GM21717 (cell line): ENCODE data around the gene CLCA1.

Source experiments
- ATAC-seq: cut with Tn5 transposase; IDR thresholded peaks from one replicate; pipeline ENCODE4 v1.9.1; 2021; ENCODE audit warnings: mild to moderate bottlenecking, moderate library complexity; ENCODE audit not compliant: unreplicated experiment

Gene CLCA1

DNA sequence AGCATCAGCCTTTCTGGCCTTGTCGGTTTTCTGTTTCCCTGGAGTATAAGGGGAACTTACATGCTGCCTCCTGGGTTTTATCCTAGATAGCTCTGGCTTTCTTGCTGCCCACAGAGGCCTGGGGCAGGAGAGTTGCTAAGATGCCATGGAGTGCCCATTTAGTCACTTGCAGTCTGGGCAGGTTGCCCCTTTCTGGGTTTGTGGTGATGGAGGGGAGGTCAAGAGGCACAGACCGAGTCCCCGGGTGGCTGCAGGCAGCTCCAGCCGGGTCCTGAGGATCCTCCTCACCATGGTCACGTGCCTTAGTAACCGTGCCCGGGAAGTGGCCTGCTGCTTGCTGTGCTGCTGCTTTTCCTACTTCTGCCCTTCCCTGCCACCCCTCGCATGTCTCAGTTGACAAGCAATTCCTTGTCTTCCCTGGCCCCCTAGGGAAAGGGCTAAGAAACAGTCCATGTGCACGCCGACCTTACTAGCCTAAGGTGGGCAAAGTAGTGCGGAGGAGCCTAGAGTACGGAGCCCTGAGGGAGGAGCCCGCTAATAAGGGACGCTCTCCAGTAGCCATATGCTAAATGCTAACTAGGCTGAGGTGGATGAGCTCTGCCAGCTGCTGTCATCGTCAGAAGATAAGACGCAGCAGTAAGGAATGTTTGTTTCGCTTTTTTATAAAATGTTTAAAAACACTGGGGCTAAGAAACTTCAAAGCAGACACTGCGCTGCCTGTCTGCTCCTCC is 34.8 kb downstream of the CLCA1 start:
- no peak for ATAC-seq

GRCh38 chr1:86504137-86504479 is 35.4 kb downstream of the CLCA1 start:
- ATAC-seq = no peak

DNA sequence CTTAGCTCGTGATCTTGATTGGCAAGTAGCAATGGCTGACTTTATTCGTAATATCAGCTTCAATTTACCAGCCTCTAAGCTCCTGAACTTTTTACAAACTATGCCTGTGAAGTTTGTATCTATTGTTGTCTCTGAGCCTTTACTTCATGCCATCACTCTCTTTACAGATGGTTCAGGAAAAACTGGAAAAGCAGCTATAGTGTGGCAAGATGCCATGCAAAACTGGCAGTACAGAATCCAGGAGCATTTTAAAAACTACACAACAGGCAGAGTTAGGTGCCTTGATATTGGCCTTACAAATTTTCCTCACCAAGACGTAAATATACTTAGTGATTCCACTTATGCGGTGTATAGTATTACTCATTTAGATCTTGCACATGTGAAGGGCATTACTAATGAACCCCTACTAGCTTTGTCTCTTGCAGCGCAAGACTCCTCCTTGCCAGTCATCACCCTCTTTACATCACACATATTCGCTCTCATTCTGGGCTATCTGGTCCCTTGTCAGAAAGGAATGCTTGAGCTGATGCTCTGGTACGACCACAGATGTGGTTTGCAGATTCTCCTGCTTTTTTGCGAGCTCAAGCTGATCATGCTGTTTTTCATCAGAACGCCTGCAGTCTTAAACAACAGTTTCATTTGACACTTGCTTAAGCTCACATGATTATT is 36.3 kb downstream of the CLCA1 start:
- ATAC-seq = no peak

DNA sequence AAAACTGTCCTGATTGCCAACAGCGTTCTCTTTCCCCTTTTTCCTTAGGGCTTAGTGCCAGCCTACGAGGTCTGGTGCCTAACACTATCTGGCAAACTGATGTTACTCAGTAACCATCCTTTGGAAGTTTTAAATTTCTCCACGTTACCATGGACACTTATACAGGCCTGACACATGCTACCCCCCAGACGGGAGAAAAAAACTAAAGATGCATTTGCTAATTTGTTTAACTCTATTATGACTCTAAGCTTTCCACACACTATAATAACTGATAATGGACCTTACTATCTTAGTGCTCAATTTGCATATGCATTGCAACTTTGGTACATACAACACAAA is 36.8 kb downstream of the CLCA1 start:
- ATAC-seq = no peak

GRCh38 chr1:86507935-86508582 is 39.3 kb downstream of the CLCA1 start:
- no peak for ATAC-seq

GRCh38 chr1:86508583-86508969 is 39.8 kb downstream of the CLCA1 start:
- ATAC-seq = no peak

- ATAC-seq = no peak
Observed at GRCh38 chr1:86515597-86515996, 46.9 kb downstream of the CLCA1 start.

DNA sequence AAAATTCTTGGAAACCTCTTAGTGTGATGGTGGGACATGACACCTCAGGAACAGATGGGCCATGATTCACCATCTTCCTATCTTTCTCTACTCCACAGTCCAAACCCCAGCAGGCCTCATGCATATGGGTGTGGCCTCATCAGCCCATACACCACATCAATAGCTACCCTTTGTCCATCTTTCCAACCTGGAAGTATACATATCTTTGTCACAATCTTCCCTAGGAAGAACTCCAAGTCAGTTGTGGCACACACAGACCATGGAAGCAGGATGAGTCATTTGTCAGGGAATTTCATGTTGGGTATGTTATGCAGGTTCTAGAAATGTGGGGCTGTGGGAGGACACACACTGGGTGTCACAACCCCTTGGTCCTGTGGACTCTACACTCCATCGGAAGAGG is 47.6 kb downstream of the CLCA1 start:
- ATAC-seq = no peak

DNA sequence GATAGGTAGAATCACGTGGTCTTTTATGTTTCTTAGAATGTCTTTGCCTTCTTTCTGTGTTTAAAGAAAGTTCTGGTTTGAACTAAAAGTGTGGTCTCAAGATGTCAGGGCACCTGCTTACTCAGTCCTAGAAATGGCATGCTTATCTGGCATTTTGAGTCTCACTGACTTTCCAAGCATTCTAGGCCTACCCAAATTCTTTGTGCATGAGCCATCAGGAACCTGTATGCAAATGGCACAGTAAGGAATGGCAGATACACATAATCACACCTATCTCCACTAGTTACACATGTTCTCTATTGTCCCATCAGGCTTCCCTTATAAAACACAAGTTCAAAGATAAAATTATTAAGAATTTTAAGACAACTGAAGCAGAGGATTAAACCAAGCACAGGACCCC is 48.6 kb downstream of the CLCA1 start:
- no peak for ATAC-seq

- ATAC-seq = no peak
Observed at GRCh38 chr1:86520789-86521521, 52.2 kb downstream of the CLCA1 start.

DNA sequence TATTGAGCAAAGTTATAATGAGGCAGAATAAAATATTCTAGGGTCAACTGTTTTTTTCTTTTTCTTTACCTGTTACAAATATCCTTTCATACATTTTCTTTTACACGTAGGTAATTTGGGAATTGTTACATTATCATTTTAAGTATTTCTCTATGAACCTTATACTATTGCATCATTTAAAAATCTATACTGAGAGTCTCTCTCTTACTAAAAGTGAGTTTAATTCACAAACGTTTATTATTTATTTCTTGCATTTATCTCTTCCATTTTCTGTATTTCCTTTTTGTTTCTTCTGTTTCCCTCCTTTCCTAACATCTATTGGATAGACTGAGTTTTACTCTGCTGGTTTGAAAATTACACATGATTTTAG is 52.8 kb downstream of the CLCA1 start:
- ATAC-seq = no peak

DNA sequence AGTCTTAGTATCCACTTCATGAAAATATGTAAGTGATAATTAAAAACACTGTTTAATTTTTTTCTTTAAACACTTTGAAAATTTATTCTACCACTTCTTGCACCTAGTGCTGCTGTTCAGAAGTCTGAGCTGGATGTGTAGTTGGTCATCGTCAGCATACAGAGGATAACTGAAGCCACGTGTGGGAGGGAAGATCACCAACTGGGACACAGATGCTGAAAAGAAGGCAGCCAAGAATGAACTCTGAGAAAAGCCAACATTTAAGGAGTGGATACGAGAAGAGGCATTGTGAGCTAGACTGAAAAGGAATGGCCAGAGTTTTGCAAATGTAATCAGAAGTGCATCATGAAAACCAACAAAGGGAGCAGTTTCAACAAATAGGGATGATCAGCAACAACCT is 53.5 kb downstream of the CLCA1 start:
- no peak for ATAC-seq

DNA sequence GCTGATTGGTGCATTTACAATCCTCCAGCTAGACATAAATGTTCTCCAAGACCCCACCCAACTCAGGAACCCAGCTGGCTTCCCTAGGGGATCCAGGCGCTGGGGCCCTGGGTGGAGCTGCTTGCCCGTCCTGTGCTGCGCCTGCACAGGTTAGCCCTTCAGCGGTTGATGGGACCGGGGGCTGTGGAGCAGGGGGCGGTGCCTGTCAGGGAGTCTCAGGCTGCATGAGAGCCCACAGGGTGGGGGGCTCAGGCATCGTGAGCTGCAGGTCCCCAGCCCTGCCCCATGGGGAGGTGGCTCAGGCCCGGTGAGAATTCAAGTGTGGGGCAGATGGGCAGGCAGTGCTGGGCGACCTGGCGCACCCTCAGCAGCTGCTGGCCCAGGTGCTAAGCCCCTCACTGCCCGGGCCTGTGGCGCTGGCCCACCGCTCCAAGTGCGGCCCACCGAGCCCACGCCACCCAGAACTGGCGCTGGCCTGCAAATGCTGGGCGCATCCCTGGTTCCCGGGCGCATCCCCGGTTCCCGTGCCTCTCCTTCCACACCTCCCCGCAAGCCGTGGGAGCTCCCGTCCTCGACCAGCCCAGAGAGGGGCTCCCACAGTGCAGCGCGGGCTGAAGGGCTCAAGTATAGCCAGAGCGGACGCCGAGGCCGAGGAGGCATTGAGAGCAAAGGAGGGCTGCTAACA is 55.1 kb downstream of the CLCA1 start:
- ATAC-seq = no peak

- ATAC-seq = no peak
Observed at GRCh38 chr1:86527306-86527705, 58.6 kb downstream of the CLCA1 start.

- ATAC-seq = no peak
Observed at GRCh38 chr1:86530211-86530845, 61.6 kb downstream of the CLCA1 start.

DNA sequence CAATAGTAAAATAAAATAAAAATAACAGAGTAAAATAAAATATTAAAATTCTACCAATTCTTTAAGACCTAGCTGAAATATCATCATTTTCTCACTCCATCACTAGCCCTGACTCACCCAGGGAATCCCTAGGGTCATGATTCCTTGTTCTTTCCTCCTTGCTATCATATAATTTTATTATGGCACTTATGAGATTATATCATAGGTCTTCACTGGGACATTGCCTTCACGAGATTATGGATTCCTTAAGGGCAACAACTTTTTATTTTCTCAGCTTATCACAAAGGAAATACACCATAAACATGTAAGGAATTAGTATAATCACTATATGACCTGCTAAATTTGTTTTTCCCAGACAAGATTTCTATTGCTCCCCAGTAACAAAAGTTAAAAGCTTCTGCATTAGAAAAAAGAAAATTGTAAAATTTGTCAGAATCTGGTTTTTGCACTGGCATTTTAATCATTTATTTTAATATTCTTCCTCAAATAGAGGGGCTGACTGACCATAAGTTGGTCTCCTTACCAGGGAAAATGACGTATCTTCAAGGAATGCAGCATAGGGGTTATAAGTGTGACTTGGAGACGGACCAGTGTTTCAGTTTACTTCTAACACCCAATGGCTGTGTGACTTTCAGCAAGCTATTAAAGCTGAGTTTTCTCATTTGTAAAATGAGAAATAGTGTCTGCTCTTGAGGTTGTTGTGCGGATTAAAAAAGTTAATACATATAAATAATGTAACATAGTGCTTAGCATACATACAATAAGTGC is 69.4 kb downstream of the CLCA1 start:
- no peak for ATAC-seq

GRCh38 chr1:86538775-86539174 is 70.0 kb downstream of the CLCA1 start:
- ATAC-seq = no peak

GRCh38 chr1:86541859-86542258 is 73.1 kb downstream of the CLCA1 start:
- no peak for ATAC-seq

GRCh38 chr1:86542631-86543030 is 73.9 kb downstream of the CLCA1 start:
- ATAC-seq = no peak

DNA sequence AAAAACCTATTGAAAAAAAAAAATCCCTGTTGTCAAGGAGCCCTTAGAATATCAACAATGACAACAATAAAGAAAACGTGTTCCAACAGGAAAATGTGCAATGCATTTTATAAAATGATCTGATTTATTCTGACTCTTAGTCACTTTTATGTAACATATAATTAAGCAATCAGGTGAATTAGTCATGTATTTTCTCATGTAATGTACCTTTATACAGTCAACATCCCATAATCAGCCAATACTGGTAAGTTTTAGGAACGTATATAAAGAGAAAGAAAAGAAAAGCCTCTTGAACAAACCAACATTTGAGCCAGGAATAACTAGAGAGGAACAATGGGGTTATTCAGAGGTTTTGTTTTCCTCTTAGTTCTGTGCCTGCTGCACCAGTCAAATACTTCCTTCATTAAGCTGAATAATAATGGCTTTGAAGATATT is 78.1 kb downstream of the CLCA1 start, which contains the start of gene CLCA4:
Gene CLCA4, plus strand, starts transcription at position 292 of the 435 bp plus-strand sequence. Its CDS starts 42 bp downstream, at position 334.
- no peak for ATAC-seq
